ENCODE results near the gene ST6GALNAC1.

ST6GALNAC1 gene

GRCh38 chr17:76671123-76671911 is 27.8 kb upstream of the ST6GALNAC1 start:
- peak; percentile 100 for DNase-seq
- no peak for TF ChIP-seq GATA1 (IDR thresholded peaks at IDR 0.05; ENCODE audit: low read depth, low read length)
- TF ChIP-seq POLR2A (IDR thresholded peaks at IDR 0.05; ENCODE audit: low read length) = no peak

- TF ChIP-seq POLR2A (IDR thresholded peaks at IDR 0.05; ENCODE audit: low read length) (no peak), GATA1 (IDR thresholded peaks at IDR 0.05; ENCODE audit: low read depth, low read length) (no peak)
These were observed 27.2 kb upstream of the ST6GALNAC1 start for GRCh38 chr17:76670718-76671122.

GRCh38 chr17:76670020-76670717 is 26.6 kb upstream of the ST6GALNAC1 start:
- no peak for DNase-seq
- no peak for TF ChIP-seq POLR2A (IDR thresholded peaks at IDR 0.05; ENCODE audit: low read length)
- no peak for TF ChIP-seq GATA1 (IDR thresholded peaks at IDR 0.05; ENCODE audit: low read depth, low read length)

More at GRCh38 chr17:76670718-76671122, 27.2 kb upstream of the ST6GALNAC1 start:
- DNase-seq = no peak

- no peak for DNase-seq
- TF ChIP-seq POLR2A (IDR thresholded peaks at IDR 0.05; ENCODE audit: low read length) = no peak
- TF ChIP-seq GATA1 (IDR thresholded peaks at IDR 0.05; ENCODE audit: low read depth, low read length) = no peak
These were observed 24.4 kb upstream of the ST6GALNAC1 start for GRCh38 chr17:76667786-76668453.

GRCh38 chr17:76667491-76667755 is 23.9 kb upstream of the ST6GALNAC1 start:
- DNase-seq = no peak
- TF ChIP-seq POLR2A (IDR thresholded peaks at IDR 0.05; ENCODE audit: low read length) (no peak), GATA1 (IDR thresholded peaks at IDR 0.05; ENCODE audit: low read depth, low read length) (no peak)

GRCh38 chr17:76660656-76661042 is 17.1 kb upstream of the ST6GALNAC1 start:
- DNase-seq = no peak
- TF ChIP-seq GATA1 (IDR thresholded peaks at IDR 0.05; ENCODE audit: low read depth, low read length) (no peak), POLR2A (IDR thresholded peaks at IDR 0.05; ENCODE audit: low read length) (no peak)

GRCh38 chr17:76659928-76660655 is 16.5 kb upstream of the ST6GALNAC1 start:
- TF ChIP-seq GATA1 (IDR thresholded peaks at IDR 0.05; ENCODE audit: low read depth, low read length) = no peak
- TF ChIP-seq POLR2A (IDR thresholded peaks at IDR 0.05; ENCODE audit: low read length) = peak; percentile 37
- DNase-seq = peak; percentile 80 to 81

GRCh38 chr17:76658242-76658662 is 14.7 kb upstream of the ST6GALNAC1 start:
- no peak for TF ChIP-seq POLR2A (IDR thresholded peaks at IDR 0.05; ENCODE audit: low read length)
- TF ChIP-seq GATA1 (IDR thresholded peaks at IDR 0.05; ENCODE audit: low read depth, low read length) = no peak
- no peak for DNase-seq

GRCh38 chr17:76657505-76658241 is 14.1 kb upstream of the ST6GALNAC1 start:
- TF ChIP-seq POLR2A (IDR thresholded peaks at IDR 0.05; ENCODE audit: low read length) (no peak), GATA1 (IDR thresholded peaks at IDR 0.05; ENCODE audit: low read depth, low read length) (no peak)
- DNase-seq = no peak

- DNase-seq = peak in 1 of 2 experiments; percentile 39
- no peak for TF ChIP-seq POLR2A (IDR thresholded peaks at IDR 0.05; ENCODE audit: low read length)
- no peak for TF ChIP-seq GATA1 (IDR thresholded peaks at IDR 0.05; ENCODE audit: low read depth, low read length)
These were observed 10.9 kb upstream of the ST6GALNAC1 start for GRCh38 chr17:76654408-76654807.

- no peak for DNase-seq
- no peak for TF ChIP-seq POLR2A (IDR thresholded peaks at IDR 0.05; ENCODE audit: low read length)
- no peak for TF ChIP-seq GATA1 (IDR thresholded peaks at IDR 0.05; ENCODE audit: low read depth, low read length)
These were observed 6.9 kb upstream of the ST6GALNAC1 start for GRCh38 chr17:76650504-76650903.

- TF ChIP-seq GATA1 (IDR thresholded peaks at IDR 0.05; ENCODE audit: low read depth, low read length) (no peak), POLR2A (IDR thresholded peaks at IDR 0.05; ENCODE audit: low read length) (no peak)
- no peak for DNase-seq
These were observed 3.2 kb upstream of the ST6GALNAC1 start for GRCh38 chr17:76646712-76647111.

- no peak for DNase-seq
- TF ChIP-seq GATA1 (IDR thresholded peaks at IDR 0.05; ENCODE audit: low read depth, low read length) (no peak), POLR2A (IDR thresholded peaks at IDR 0.05; ENCODE audit: low read length) (no peak)
These were observed 1.9 kb upstream of the ST6GALNAC1 start for GRCh38 chr17:76645481-76645880.
